Measurements from ENCODE around the gene KCNJ8. TPM values are rescaled to one million over a fixed set of nuclear protein-coding genes. Genes with fewer than 3 reads are reported as not detected.

KCNJ8 gene
- polyA plus RNA-seq, 1 donor from 2014 or later, result not detected

DNA sequence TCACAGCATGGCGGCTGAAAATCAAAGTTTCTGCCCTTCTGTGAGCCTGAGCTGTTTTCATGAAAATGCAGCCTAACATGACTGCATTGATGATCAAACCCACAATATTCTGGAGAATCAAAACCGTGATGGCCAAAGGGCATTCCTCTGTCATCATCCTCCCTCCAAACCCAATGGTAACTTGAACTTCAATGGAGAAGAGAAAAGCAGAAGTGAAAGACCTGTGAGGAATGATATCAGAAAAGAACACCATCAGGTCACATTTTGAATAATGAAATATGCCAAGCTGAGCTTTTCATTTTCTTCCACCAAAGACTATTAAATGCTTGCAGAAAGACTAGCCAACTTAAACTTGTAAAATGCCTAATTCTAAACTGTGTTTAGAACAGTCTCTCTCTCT, 8.1 kb downstream of the KCNJ8 start:
- H3K27me3 Mint-ChIP-seq, result no peaks in the 10 kb centered on the region
- H3K27ac Mint-ChIP-seq, result no peak overlapping the region
- H3K4me3 Mint-ChIP-seq, result no peak overlapping the region
- H3K9me3 Mint-ChIP-seq, result no peaks in the 10 kb centered on the region
- no peaks in the 10 kb centered on the region for H3K36me3 Mint-ChIP-seq
- H3K4me1 Mint-ChIP-seq, result no peaks in the 10 kb centered on the region

DNA sequence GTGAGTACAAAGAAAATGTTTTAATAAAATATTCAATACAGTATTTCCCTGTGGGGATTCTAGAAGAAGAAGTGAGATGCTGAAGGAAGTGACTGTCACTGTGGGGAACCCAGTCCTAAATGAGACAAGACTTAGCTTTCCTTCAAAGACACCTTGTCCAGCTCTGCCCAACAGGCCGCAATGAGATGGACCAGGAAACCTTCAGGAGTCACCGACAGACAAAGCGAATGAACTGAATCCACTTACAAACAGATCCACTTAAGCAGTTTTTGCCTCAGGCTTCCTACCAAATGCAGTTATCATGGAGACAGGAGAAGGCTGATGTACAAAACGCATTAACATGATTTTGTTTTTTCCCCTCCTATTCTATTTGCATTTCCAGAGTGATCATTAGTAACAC, 9.6 kb downstream of the KCNJ8 start:
- peaks cover 1% of the 10 kb centered on the region for H3K36me3 Mint-ChIP-seq
- no peaks in the 10 kb centered on the region for H3K4me1 Mint-ChIP-seq
- H3K9me3 Mint-ChIP-seq, result no peaks in the 10 kb centered on the region
- no peak overlapping the region for H3K4me3 Mint-ChIP-seq
- H3K27ac Mint-ChIP-seq, result no peak overlapping the region
- no peaks in the 10 kb centered on the region for H3K27me3 Mint-ChIP-seq

DNA sequence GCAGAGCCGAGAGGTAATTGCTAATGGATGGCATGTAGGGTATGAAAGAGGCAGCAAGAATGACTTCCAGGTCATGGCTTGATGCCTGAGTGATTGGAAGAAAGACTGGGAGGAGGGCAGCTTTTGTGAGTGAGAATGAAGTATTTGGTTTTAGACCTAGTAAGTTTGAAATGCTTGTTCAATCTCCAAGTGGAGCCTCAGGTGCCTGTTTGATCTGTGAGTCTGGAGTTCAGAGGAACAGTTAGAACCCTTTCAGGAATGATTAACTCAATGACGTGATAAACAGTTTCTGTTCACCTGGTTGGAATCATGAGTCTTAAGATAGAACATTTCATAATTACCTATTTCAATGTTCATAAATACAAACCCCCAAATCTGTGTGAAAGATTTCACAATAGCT, 10.4 kb downstream of the KCNJ8 start:
- peaks cover 2% of the 10 kb centered on the region for H3K36me3 Mint-ChIP-seq
- no peaks in the 10 kb centered on the region for H3K27me3 Mint-ChIP-seq
- H3K4me3 Mint-ChIP-seq, result no peak overlapping the region

DNA sequence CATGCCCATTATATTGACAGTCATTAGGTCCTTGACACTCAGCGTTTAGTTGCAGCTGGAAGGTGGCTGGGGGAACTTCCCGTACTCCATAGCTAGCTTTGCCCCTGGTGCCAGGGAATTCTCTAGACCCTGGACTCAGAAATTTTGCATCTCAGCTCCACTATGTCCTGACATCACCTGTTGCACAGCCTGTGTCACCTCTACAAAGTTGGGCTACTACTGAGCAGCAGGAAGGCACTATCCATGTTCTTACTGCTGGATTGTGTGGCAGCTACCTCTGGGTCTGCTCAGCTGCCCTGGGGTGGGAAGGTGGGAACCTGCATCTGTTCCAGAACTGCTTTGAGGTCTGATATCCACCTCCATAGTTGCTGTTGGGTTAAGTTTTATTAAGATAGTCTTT, 11.0 kb downstream of the KCNJ8 start:
- Mint-ChIP-seq H3K4me3 (no peak overlapping the region), H3K27me3 (no peaks in the 10 kb centered on the region), H3K4me1 (no peaks in the 10 kb centered on the region), H3K9me3 (peaks cover 0 to 3% (median 0%) of the 10 kb centered on the region in 3 donors), H3K27ac (no peak overlapping the region), H3K36me3 (peaks cover 2% of the 10 kb centered on the region)

More for the DNA sequence above, 10.4 kb downstream of the KCNJ8 start:
- Mint-ChIP-seq H3K27ac (no peak overlapping the region), H3K9me3 (peaks cover 0 to 3% (median 0%) of the 10 kb centered on the region in 3 donors), H3K4me1 (no peaks in the 10 kb centered on the region)

DNA sequence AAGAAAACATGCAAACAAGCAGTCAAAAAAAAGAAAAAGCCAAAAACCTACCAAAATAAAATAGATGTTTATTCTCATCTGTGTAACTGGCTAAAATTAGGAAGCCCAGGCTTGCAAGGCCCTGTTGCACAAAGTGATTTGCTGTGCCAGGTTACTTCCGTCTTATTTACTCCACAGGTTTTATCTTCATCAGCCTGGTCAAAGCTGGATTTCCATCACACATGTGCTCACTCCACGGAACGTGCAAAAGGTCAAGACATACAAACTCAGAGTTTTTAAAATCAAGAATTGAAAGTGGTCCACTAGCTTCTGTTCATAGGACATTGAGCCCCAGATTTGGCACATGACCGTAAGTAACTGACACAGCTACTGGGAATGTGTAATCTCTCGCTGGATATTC, 14.8 kb downstream of the KCNJ8 start:
- Mint-ChIP-seq H3K27me3 (no peaks in the 10 kb centered on the region), H3K36me3 (peaks cover 2% of the 10 kb centered on the region), H3K4me1 (no peaks in the 10 kb centered on the region)

DNA sequence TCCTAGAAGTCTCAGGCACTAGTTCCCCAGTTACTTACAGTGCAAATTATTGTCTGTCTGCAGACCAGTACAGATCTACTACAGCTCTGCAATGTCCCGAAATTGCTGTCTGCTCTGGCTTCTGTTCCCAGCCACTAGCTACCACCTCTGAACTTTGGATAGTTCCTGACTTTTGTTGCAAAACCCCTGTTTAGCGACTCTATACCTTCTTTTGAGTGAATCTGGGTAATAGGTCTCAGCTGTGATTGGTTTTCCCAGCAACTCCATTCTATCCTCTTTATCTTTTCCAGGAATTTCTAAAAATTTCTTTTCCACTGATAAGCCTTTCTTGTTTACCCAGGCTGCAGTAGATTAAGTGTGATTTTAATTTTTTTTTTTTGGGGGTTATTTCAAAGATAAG, 16.8 kb downstream of the KCNJ8 start:
- Mint-ChIP-seq H3K27ac (no peak overlapping the region), H3K27me3 (no peaks in the 10 kb centered on the region), H3K36me3 (peaks cover 2% of the 10 kb centered on the region), H3K4me3 (no peak overlapping the region), H3K9me3 (peaks cover 0 to 4% (median 0%) of the 10 kb centered on the region in 3 donors), H3K4me1 (no peaks in the 10 kb centered on the region)

More for the DNA sequence above, 14.8 kb downstream of the KCNJ8 start:
- Mint-ChIP-seq H3K4me3 (no peak overlapping the region), H3K27ac (no peak overlapping the region), H3K9me3 (peaks cover 0 to 4% (median 0%) of the 10 kb centered on the region in 3 donors)

DNA sequence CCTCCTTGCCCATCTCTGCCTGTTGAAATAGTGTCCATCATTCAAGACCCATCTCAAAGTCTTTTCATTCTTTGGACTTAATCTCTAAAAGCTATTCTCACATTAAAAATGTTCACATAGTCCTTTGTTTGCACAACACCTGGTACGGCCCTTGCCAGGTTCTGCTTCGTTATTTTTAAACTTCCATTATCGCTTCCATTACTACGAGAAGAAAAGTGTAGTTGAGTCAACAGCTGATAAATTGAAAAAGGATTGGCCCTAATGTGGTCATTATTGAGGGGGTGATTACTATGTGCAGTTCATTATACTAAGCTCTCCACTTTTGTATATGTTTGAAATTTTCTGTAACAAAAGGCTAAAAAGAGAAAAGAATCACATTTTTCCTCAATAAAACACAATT, 17.8 kb downstream of the KCNJ8 start:
- Mint-ChIP-seq H3K36me3 (peaks cover 2% of the 10 kb centered on the region), H3K4me3 (no peak overlapping the region), H3K4me1 (no peaks in the 10 kb centered on the region), H3K27me3 (no peaks in the 10 kb centered on the region), H3K27ac (no peak overlapping the region), H3K9me3 (peaks cover 0 to 6% (median 0%) of the 10 kb centered on the region in 3 donors)

DNA sequence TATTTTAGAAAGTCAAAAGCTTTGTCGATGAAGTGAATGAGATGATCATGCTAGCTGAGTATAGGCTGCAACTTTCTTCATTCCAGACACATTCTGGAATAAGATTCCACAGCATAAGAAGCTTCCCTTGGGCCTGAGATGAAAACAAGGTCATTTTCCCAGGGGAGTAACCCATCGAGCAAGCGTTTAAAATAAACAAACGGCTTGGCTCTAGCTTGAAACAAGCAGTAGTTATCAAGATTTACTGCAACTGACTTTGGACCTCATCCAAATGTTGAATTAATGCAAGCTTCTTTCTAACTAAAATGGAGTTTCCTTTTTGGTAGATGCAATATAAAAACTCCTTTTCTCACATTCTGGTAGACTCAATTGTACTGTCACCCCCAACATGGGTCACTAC, 23.0 kb downstream of the KCNJ8 start:
- no peak overlapping the region for H3K4me3 Mint-ChIP-seq
- peaks cover 0 to 3% (median 3%) of the 10 kb centered on the region in 3 donors for H3K9me3 Mint-ChIP-seq
- H3K4me1 Mint-ChIP-seq, result no peaks in the 10 kb centered on the region
- H3K36me3 Mint-ChIP-seq, result no peaks in the 10 kb centered on the region
- H3K27me3 Mint-ChIP-seq, result no peaks in the 10 kb centered on the region
- H3K27ac Mint-ChIP-seq, result no peak overlapping the region

DNA sequence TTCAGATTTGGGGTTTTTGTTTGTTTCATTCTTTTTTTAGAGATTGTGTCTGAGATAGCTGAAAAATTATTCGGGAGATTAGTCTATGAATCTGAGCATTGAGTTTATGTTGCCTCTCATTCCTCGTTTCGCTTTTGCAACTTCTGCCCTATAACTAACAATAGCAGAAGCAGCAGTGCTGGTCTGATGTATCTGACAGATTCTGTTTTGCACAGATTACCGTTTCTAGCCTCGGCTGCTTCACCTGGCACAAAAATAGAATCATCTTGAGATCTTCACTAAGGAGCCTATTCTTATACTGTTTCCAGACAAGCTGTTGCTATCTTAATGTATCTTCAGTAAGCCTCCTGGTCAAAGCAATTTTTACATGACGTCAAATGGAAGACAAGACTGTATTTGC, 29.2 kb downstream of the KCNJ8 start:
- Mint-ChIP-seq H3K9me3 (peaks cover 2 to 6% (median 4%) of the 10 kb centered on the region in 3 donors), H3K36me3 (peaks cover 3% of the 10 kb centered on the region), H3K4me1 (no peaks in the 10 kb centered on the region), H3K4me3 (no peak overlapping the region), H3K27me3 (peaks cover 7% of the 10 kb centered on the region), H3K27ac (no peak overlapping the region)

DNA sequence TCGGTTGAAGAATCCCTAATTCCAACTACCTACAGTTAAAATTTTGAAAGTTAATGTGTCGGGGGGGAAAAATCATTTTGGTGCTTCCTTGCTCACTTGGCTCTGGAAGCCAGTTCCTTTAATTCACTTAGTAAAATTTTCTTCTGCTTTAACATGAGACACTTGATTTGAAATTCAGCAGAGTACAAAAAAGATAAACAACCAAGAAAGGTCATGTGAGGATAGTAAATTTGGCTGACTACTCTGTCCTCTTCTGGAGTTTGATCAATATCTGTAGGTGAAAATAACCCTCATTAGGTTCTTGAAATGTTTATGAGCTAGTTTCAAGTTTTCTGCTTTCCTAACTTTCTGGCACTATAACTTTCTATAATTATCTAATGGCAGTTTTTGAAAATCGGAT, 43.4 kb downstream of the KCNJ8 start:
- no peak overlapping the region for H3K4me3 Mint-ChIP-seq

DNA sequence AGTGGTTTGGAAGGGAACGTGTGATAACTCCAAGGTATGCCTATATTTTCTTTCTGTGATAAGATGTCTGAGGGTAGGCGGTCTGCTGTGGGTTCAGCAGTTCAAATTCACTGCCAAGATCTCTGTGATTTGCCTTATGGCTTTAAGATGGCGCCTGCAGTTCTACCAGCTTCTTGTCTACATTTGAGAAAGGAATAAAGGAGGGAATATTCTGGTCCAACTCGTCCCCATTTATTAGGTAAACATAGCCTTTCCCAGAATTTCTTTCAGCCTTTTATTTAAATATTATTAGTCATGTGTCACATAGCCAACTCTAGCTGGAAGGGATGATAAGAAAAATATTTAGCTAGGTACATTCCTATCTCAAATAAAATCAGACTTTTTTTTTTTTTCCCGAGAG, 48.8 kb downstream of the KCNJ8 start:
- Mint-ChIP-seq H3K27me3 (no peaks in the 10 kb centered on the region), H3K27ac (no peak overlapping the region), H3K9me3 (no peaks in the 10 kb centered on the region), H3K4me1 (no peaks in the 10 kb centered on the region), H3K4me3 (no peak overlapping the region), H3K36me3 (no peaks in the 10 kb centered on the region)

More for the DNA sequence above, 43.4 kb downstream of the KCNJ8 start:
- Mint-ChIP-seq H3K4me1 (no peaks in the 10 kb centered on the region), H3K9me3 (peaks cover 5 to 12% (median 6%) of the 10 kb centered on the region in 3 donors), H3K27me3 (no peaks in the 10 kb centered on the region), H3K27ac (no peak overlapping the region), H3K36me3 (no peaks in the 10 kb centered on the region)

DNA sequence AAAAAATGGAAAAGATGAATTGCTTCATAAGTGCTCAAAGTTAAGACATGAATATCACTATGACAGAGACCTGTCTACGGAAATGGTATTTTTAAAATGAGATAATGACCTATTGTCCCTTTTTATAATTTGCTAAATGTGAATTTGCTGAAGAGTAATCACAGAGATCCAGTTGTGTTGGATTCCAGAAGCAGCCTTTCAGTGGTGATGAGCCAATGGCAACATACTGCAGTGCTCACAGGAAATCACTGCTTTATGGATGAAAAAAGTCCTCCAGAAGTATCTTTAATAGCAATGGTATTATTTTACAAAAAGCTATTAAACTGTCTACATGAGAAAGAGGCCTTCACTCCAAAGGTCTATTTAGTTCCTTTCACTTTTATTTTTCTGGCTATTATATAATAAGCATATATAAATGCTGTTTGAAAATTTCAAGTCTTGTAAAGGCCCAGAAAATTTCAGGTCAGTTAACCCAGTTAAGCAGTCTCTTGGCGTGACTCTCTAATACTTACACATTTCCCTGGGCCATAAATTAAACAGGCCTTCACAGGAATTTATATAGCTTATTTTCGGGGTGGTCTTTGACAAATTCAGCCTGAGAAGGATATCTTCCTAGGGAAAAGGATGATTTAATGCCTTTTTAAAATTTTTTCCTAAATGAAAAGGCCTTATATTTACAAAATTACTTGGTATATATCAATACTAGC, 55.4 kb downstream of the KCNJ8 start:
- H3K27ac Mint-ChIP-seq, result no peak overlapping the region
- no peaks in the 10 kb centered on the region for H3K9me3 Mint-ChIP-seq
- H3K36me3 Mint-ChIP-seq, result no peaks in the 10 kb centered on the region
- peaks cover 8% of the 10 kb centered on the region for H3K27me3 Mint-ChIP-seq
- H3K4me1 Mint-ChIP-seq, result no peaks in the 10 kb centered on the region
- no peak overlapping the region for H3K4me3 Mint-ChIP-seq

DNA sequence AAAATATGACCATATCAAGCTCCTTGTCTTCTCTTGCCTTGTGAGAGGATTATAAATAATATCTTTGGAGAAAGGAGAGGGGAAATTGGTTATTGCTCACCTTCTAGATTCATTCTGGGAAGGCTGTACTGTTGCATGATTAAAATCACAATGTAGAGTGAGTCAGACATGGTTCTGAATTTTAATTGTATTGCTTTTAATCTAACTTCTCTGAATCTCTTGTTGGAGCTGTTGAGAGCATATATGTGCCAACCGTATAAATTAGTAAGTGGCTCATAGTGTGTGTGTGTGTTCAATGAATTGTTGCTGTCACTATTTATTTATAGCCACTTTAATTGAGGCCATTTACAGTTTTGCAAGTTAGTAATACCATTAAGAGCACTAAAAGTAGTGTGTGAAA, 56.1 kb downstream of the KCNJ8 start:
- Mint-ChIP-seq H3K36me3 (no peaks in the 10 kb centered on the region), H3K27me3 (peaks cover 8% of the 10 kb centered on the region), H3K27ac (no peak overlapping the region), H3K4me3 (no peak overlapping the region), H3K9me3 (no peaks in the 10 kb centered on the region), H3K4me1 (no peaks in the 10 kb centered on the region)

DNA sequence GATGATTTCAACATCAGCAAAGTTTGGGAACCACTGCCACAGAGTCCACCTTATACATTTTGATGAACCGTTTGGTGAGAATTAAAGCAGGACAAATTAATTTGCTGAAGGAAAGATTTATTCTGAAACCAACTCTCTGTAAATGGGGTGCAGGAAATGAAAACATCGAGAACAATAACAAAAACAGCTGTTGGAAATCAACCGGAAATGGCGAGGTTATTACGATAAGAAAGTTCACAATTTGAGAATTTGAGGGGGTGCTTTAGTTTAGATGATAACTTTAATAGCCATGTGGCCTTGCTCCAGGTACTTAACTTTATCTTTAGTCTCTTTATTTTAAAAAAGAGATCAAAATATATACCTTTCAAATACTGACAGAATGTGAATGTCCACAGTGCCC, 56.7 kb downstream of the KCNJ8 start:
- H3K27me3 Mint-ChIP-seq, result peaks cover 8% of the 10 kb centered on the region
- H3K4me3 Mint-ChIP-seq, result no peak overlapping the region
- H3K27ac Mint-ChIP-seq, result no peak overlapping the region
- no peaks in the 10 kb centered on the region for H3K9me3 Mint-ChIP-seq
- no peaks in the 10 kb centered on the region for H3K4me1 Mint-ChIP-seq
- no peaks in the 10 kb centered on the region for H3K36me3 Mint-ChIP-seq

DNA sequence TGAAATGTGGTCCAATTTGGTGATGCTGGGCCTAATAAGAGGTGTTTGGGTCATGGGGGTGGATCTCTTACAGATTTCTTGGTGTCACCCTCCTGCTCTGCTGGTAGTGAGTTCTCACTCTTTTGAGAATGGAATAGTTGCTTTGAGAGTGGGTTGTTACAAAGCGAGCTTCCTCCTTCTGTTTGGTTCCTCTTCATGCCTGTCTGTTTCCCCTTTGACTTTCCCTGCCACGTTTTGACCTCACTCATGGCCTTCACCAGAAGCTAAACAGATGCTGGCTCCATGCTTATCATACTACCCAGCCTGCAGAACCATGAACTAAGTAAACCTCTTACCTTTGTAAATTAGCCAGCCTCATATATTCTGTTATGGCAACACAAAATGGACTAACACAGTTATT, 59.1 kb downstream of the KCNJ8 start:
- Mint-ChIP-seq H3K36me3 (no peaks in the 10 kb centered on the region), H3K27me3 (peaks cover 8% of the 10 kb centered on the region), H3K9me3 (no peaks in the 10 kb centered on the region), H3K4me3 (no peak overlapping the region), H3K27ac (no peak overlapping the region), H3K4me1 (no peaks in the 10 kb centered on the region)
